Cortex of kidney (tissue), 1 donor: ENCODE results near the gene ZNF14.
"Not testable (repeated sequence)": the region's sequence is repeated elsewhere in the genome, so short reads cannot be mapped to it uniquely, and the experiment has no call there.

ENCODE experiments used
- DNase-seq: peaks from one replicate; lab custom pipeline; 2025; lab: John Stamatoyannopoulos, UW

The ZNF14 gene

GRCh38 chr19:19687090-19687489 lies 45.8 kb downstream of the ZNF14 start:
- no peak for DNase-seq

GRCh38 chr19:19686580-19686979 lies 46.3 kb downstream of the ZNF14 start:
- DNase-seq: no peak

GRCh38 chr19:19686119-19686518 lies 46.8 kb downstream of the ZNF14 start:
- DNase-seq: not testable (repeated sequence)

- no peak for DNase-seq
Measured at GRCh38 chr19:19679176-19680073, 53.5 kb downstream of the ZNF14 start.

GRCh38 chr19:19677579-19677978 lies 55.3 kb downstream of the ZNF14 start:
- DNase-seq: no peak

GRCh38 chr19:19674315-19674714 lies 58.6 kb downstream of the ZNF14 start:
- no peak for DNase-seq

GRCh38 chr19:19672816-19673215 lies 60.1 kb downstream of the ZNF14 start:
- DNase-seq: no peak

GRCh38 chr19:19670070-19670551 lies 62.8 kb downstream of the ZNF14 start:
- DNase-seq: no peak

GRCh38 chr19:19668230-19669012 lies 64.5 kb downstream of the ZNF14 start, which contains the start of gene ZNF101:
TSS of gene ZNF101 (plus strand) at chr19:19668839. CDS start at chr19:19668964, 125 bp downstream.
- no peak for DNase-seq

GRCh38 chr19:19665420-19665948 lies 67.4 kb downstream of the ZNF14 start:
- not testable (repeated sequence) for DNase-seq

GRCh38 chr19:19663256-19664120 lies 69.4 kb downstream of the ZNF14 start, which contains the start of gene ATP13A1:
TSS of gene ATP13A1 (minus strand) at chr19:19663676. CDS start at chr19:19663666, 10 bp downstream.
- no peak for DNase-seq

- no peak for DNase-seq
Measured at GRCh38 chr19:19662871-19663255, 70.0 kb downstream of the ZNF14 start.

- no peak for DNase-seq
Measured at GRCh38 chr19:19662344-19662743, 70.6 kb downstream of the ZNF14 start.

- DNase-seq: no peak
Measured at GRCh38 chr19:19661675-19662251, 71.1 kb downstream of the ZNF14 start.

GRCh38 chr19:19661141-19661674 lies 71.7 kb downstream of the ZNF14 start:
- DNase-seq: no peak
